H1 (cell line): ENCODE measurements around the gene ZNF70. TPM values are rescaled to one million over a fixed set of nuclear protein-coding genes. Genes with fewer than 3 reads are reported as not detected.

Experiments
- CTCF ChIA-PET: fragments of 300-600 bp; sonication (Branson Sonifier 250); formaldehyde crosslinking; loops from one replicate; lab custom pipeline; 2021; ENCODE audit not compliant: partially characterized antibody; lab: Charles Lee
- POLR2A ChIA-PET: fragments of 300-600 bp; sonication (Branson Sonifier 250); formaldehyde crosslinking; loops from one replicate; lab custom pipeline; 2021; ENCODE audit warnings: inconsistent platforms; ENCODE audit not compliant: partially characterized antibody; lab: Charles Lee
- DNase-seq, 2 experiments: peaks; one replicate each; pipeline versions ENCODE4 v3.0.0 to v3.0.0-alpha.2; 2010 to 2022; ENCODE audit warnings: low spot score in 2 of 2, low read depth in 1 of 2, mixed read lengths in 1 of 2
- FAIRE-seq: peaks from 2 replicates; lab custom pipeline; 2011; peaks lifted over from hg19 to GRCh38; lab: Jason Lieb, UNC
- H2AFZ ChIP-seq: 2 replicates; pipeline ENCODE4 v1.8.1; 2012; ENCODE audit warnings: low read length, inconsistent platforms
- H2AK5ac ChIP-seq: 2 replicates; pipeline ENCODE4 v1.6.1; 2013; ENCODE audit warnings: low read depth, low read length
- H2BK120ac ChIP-seq: replicated peaks from 2 replicates; pipeline ENCODE3; 2013; ENCODE audit warnings: low read depth, low read length, inconsistent platforms
- H2BK12ac ChIP-seq: 2 replicates; pipeline ENCODE4 v1.6.1; 2013; ENCODE audit warnings: low read depth, low read length
- H2BK15ac ChIP-seq: 2 replicates; pipeline ENCODE4 v1.6.1; 2013; ENCODE audit warnings: low read length
- H2BK20ac ChIP-seq: 2 replicates; pipeline ENCODE4 v1.6.1; 2013; ENCODE audit warnings: low read length
- H2BK5ac ChIP-seq: 2 replicates; pipeline ENCODE4 v1.6.1; 2013; ENCODE audit warnings: low read depth, low read length
- H3K14ac ChIP-seq: 2 replicates; pipeline ENCODE4 v1.6.1; 2013; ENCODE audit warnings: inconsistent platforms; ENCODE audit not compliant: insufficient read length
- H3K18ac ChIP-seq: 2 replicates; pipeline ENCODE4 v1.6.1; 2013; ENCODE audit warnings: low read length; ENCODE audit errors: extremely low read depth
- H3K23ac ChIP-seq: 2 replicates; pipeline ENCODE4 v1.6.1; 2013; ENCODE audit warnings: inconsistent platforms; ENCODE audit not compliant: insufficient read length
- H3K23me2 ChIP-seq: 2 replicates; pipeline ENCODE4 v1.6.1; 2013; ENCODE audit warnings: low read depth, low read length
- H3K27ac ChIP-seq: 2 replicates; pipeline ENCODE4 v1.6.1; 2011; ENCODE audit warnings: low read depth, low read length, inconsistent platforms
- H3K27me3 ChIP-seq, 4 experiments: replicated peaks in 1 of 4; 1 replicate in 1 of 4; 2 replicates in 3 of 4; pipeline versions ENCODE4 v1.6.1 to v1.8.1; 2011 to 2013; ENCODE audit warnings: low read length in 3 of 4, mild to moderate bottlenecking in 3 of 4, inconsistent platforms in 2 of 4, mixed read lengths in 2 of 4, moderate library complexity in 1 of 4; ENCODE audit not compliant: control insufficient read depth in 3 of 4, insufficient read depth in 3 of 4; ENCODE audit errors: extremely low read depth in 1 of 4
- H3K36me3 ChIP-seq, 4 experiments: 2 replicates each; pipeline versions ENCODE4 v1.6.1 to v1.8.1; 2011 to 2013; ENCODE audit warnings: mild to moderate bottlenecking in 4 of 4, low read length in 3 of 4, moderate library complexity in 2 of 4, control low read depth in 1 of 4, inconsistent platforms in 1 of 4; ENCODE audit not compliant: insufficient read depth in 4 of 4, control insufficient read depth in 2 of 4
- H3K4ac ChIP-seq: replicated peaks from 2 replicates; pipeline ENCODE3; 2013; ENCODE audit warnings: low read length, low read depth, mixed read lengths, inconsistent platforms; ENCODE audit not compliant: insufficient read length
- H3K4me1 ChIP-seq, 4 experiments: replicated peaks in 1 of 4; 1 replicate in 1 of 4; 2 replicates in 3 of 4; pipeline versions ENCODE4 v1.6.1 to v1.8.1; 2011 to 2013; ENCODE audit warnings: low read length in 3 of 4, inconsistent platforms in 2 of 4, mixed read lengths in 1 of 4; ENCODE audit not compliant: insufficient read depth in 4 of 4, control insufficient read depth in 3 of 4
- H3K4me2 ChIP-seq, 2 experiments: 2 replicates each; pipeline versions ENCODE4 v1.6.1 to v1.8.1; 2011 to 2013; ENCODE audit warnings: low read depth in 2 of 2, low read length in 2 of 2, control low read depth in 1 of 2, inconsistent platforms in 1 of 2, mild to moderate bottlenecking in 1 of 2; ENCODE audit not compliant: insufficient read depth in 1 of 2
- H3K4me3 ChIP-seq, 4 experiments: fragments of 200-600, 300-600 bp in 1 of 4; sonication (generic), shearing (Covaris generic), sonication (Bioruptor Twin) in 1 of 4; 2 replicates each; pipeline versions ENCODE4 v1.5.1 to v1.8.1; 2011 to 2016; ENCODE audit warnings: low read length in 4 of 4, low read depth in 3 of 4, control low read depth in 2 of 4, inconsistent platforms in 2 of 4, mild to moderate bottlenecking in 2 of 4, mixed read lengths in 1 of 4, moderate library complexity in 1 of 4; ENCODE audit not compliant: insufficient read depth in 2 of 4; ENCODE audit errors: extremely low read depth in 1 of 4
- H3K56ac ChIP-seq: replicated peaks from 2 replicates; pipeline ENCODE3; 2013; ENCODE audit warnings: low read depth, mild to moderate bottlenecking, mixed read lengths, low read length, inconsistent platforms; ENCODE audit not compliant: insufficient read length
- H3K79me1 ChIP-seq: 2 replicates; pipeline ENCODE4 v1.6.1; 2013; ENCODE audit warnings: low read depth, low read length, control low read depth
- H3K79me2 ChIP-seq, 2 experiments: 2 replicates each; pipeline versions ENCODE4 v1.6.1 to v1.8.1; 2012 to 2013; ENCODE audit warnings: low read length in 2 of 2, mild to moderate bottlenecking in 2 of 2, inconsistent platforms in 1 of 2; ENCODE audit not compliant: insufficient read depth in 2 of 2, control insufficient read depth in 1 of 2
- H3K9ac ChIP-seq, 4 experiments: replicated peaks in 1 of 4; 1 replicate in 1 of 4; 2 replicates in 3 of 4; pipeline versions ENCODE4 v1.6.1 to v1.8.1; 2011 to 2013; ENCODE audit warnings: low read depth in 3 of 4, low read length in 3 of 4, control low read depth in 2 of 4, mild to moderate bottlenecking in 2 of 4, moderate library complexity in 2 of 4, inconsistent platforms in 1 of 4; ENCODE audit errors: extremely low read depth in 1 of 4
- H3K9me3 ChIP-seq, 2 experiments: 2 replicates each; pipeline versions ENCODE4 v1.6.1 to v1.8.1; 2012 to 2013; ENCODE audit warnings: mild to moderate bottlenecking in 2 of 2, moderate library complexity in 2 of 2, control low read depth in 1 of 2, inconsistent platforms in 1 of 2, low read depth in 1 of 2, low read length in 1 of 2, mixed read lengths in 1 of 2; ENCODE audit not compliant: insufficient read depth in 2 of 2
- H4K20me1 ChIP-seq, 2 experiments: replicated peaks in 1 of 2; 2 replicates each; pipeline versions ENCODE3 to v1.8.1; 2011 to 2013; ENCODE audit warnings: inconsistent platforms in 2 of 2, low read length in 2 of 2, mild to moderate bottlenecking in 1 of 2; ENCODE audit not compliant: insufficient read depth in 2 of 2, control insufficient read depth in 1 of 2
- H4K5ac ChIP-seq: 2 replicates; pipeline ENCODE4 v1.6.1; 2013; ENCODE audit warnings: low read length, low read depth, mixed read lengths, inconsistent platforms; ENCODE audit not compliant: insufficient read length
- H4K8ac ChIP-seq: 2 replicates; pipeline ENCODE4 v1.8.0; 2013; ENCODE audit warnings: mild to moderate bottlenecking, moderate library complexity, low read length, inconsistent platforms; ENCODE audit not compliant: insufficient read depth; ENCODE audit errors: extremely low read depth
- H4K91ac ChIP-seq: replicated peaks from 2 replicates; pipeline ENCODE3; 2013; ENCODE audit warnings: low read length, mixed read lengths, inconsistent platforms; ENCODE audit not compliant: insufficient read length
- KDM1A ChIP-seq: fragments of 200-600, 300-600 bp; sonication (generic); IDR thresholded peaks from 2 replicates; pipeline ENCODE4 v1.7.1; 2016; ENCODE audit warnings: mild to moderate bottlenecking, low read length, borderline replicate concordance
- POLR2A ChIP-seq, 2 experiments: IDR thresholded peaks; 1 replicate in 1 of 2; 2 replicates in 1 of 2; pipeline ENCODE4 v1.6.1; 2011; ENCODE audit warnings: low read depth in 2 of 2, low read length in 2 of 2, mild to moderate bottlenecking in 2 of 2; ENCODE audit errors: control extremely low read depth in 1 of 2
- RAD21 ChIP-seq, 2 experiments: IDR thresholded peaks in 1 of 2; conservative IDR thresholded peaks in 1 of 2; 2 replicates each; pipeline ENCODE4 v1.6.1; 2011; ENCODE audit warnings: low read depth in 2 of 2, low read length in 2 of 2, improper control_type of control experiment in 1 of 2, inconsistent platforms in 1 of 2, mild to moderate bottlenecking in 1 of 2, moderate library complexity in 1 of 2
- RBBP5 ChIP-seq: IDR thresholded peaks from 2 replicates; pipeline ENCODE4 v1.7.1; 2012; ENCODE audit warnings: low read depth, mild to moderate bottlenecking, inconsistent platforms, low read length, moderate library complexity, borderline replicate concordance
- WGBS, 2 experiments: shearing (Covaris generic) in 1 of 2; methylation state at CpG; one replicate each; pipeline versions ENCODE4 v1.1.6 to v1.1.7; 2013 to 2015; ENCODE audit warnings: low lambda C conversion rate in 2 of 2, mixed read lengths in 2 of 2, inconsistent platforms in 1 of 2, low coverage in 1 of 2, missing lambda C conversion rate in 1 of 2; ENCODE audit not compliant: insufficient replicate concordance in 2 of 2, insufficient coverage in 1 of 2, insufficient read length in 1 of 2; ENCODE audit errors: extremely low coverage in 1 of 2, missing lambda C conversion rate in 1 of 2; 5-methylcytosine and 5-hydroxymethylcytosine counted together
- polyA plus RNA-seq, 7 experiments: library from polyadenylated mRNA; depleted of rRNA in 3 of 7; stranded (reverse) in 5 of 7; unstranded in 2 of 7; fragments of >200 nt in 5 of 7; fragments of 200-250 nt in 2 of 7; gene quantifications; 1 replicate in 5 of 7; 2 replicates in 1 of 7; 4 replicates in 1 of 7; pipeline versions ENCODE4 v1.2.1 to v1.2.3, GENCODE V29; 2011 to 2013; ENCODE audit warnings: missing spikeins in 2 of 7, mixed read lengths in 2 of 7
- total RNA-seq: library from RNA; stranded (reverse); fragmentation: NEBNext Ultra II Directional; extraction: Animal tissue kit (Norgen Biotek cat#: 25700); gene quantifications from 2 replicates; pipeline ENCODE4 v1.2.1, GENCODE V29; 2021
- TF ChIP-seq, protein P1 (sequence below), 3 experiments: IDR thresholded peaks; 1 replicate in 2 of 3; 2 replicates in 1 of 3; pipeline versions ENCODE4 v1.5.1 to v1.6.1; 2011; ENCODE audit warnings: low read length in 3 of 3, mild to moderate bottlenecking in 3 of 3, inconsistent platforms in 2 of 3, low read depth in 1 of 3, moderate library complexity in 1 of 3; ENCODE audit not compliant: insufficient read depth in 1 of 3; ENCODE audit errors: control extremely low read depth in 1 of 3

Gene ZNF70
- total and polyA plus RNA-seq, 2 of the 8 experiments (the other 6 are each of a cell fraction or from before 2014, with no cell fraction given): 1.1 to 2.6 TPM

DNA sequence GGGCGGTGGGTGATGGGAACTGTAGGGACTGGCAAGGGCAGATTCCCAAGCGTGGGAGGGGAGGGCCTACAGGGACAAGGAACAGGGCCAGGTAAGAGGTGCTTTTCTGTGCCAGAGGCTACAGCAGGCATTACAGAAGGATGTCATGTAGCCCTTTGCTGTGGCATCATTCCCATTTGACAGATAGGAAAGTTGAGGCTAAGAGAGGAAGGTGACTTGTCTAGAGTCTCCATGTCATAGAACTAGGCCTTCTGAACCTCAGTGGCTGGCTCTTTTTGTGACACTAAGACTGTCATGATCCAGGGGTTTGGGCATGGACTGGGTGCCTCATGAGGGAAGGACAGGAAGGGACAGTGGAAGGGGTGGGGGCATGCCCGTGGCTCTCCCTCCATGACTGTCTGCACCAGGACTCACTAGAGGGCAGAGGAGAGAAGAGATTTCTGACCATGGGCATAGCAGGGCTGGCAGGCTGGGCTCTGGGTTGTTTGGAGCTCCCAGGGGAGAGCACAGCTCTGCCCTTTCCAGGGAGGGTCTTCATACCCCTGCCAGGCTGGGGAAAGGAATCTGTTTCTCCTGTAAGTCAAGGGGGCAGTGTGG, 25.0 kb upstream of the ZNF70 start:
- Histone ChIP-seq H2AK5ac (0 out of 2 replicates have a peak overlapping the region, but pooled peaks have one; percentile 24), H3K4ac (no peak overlapping the region), H3K23ac (no peak overlapping the region), H3K56ac (no peak overlapping the region), H2BK12ac (no peak overlapping the region), H3K4me3 (no peak overlapping the region), H3K4me2 (no peak overlapping the region), H2AFZ (no peak overlapping the region), H2BK20ac (no peak overlapping the region), H3K9me3 (no peaks in the 10 kb centered on the region), H4K91ac (no peak overlapping the region), H3K4me1 (peaks cover 0 to 14% (median 5%) of the 10 kb centered on the region in 4 experiments; a peak in 3 of 7 replicates), H3K23me2 (peaks cover 11% of the 10 kb centered on the region; the same call in 1 of the 2 replicates), H3K27ac (no peak overlapping the region), H2BK120ac (no peak overlapping the region), H4K20me1 (peaks cover 2 to 4% of the 10 kb centered on the region in 2 experiments), H3K79me2 (no peaks in the 10 kb centered on the region), H4K5ac (no peak overlapping the region), H3K18ac (no peak overlapping the region), H3K79me1 (no peaks in the 10 kb centered on the region), H4K8ac (no peak overlapping the region), H3K14ac (no peak overlapping the region), H3K36me3 (no peaks in the 10 kb centered on the region), H3K27me3 (peaks cover 0 to 20% (median 14%) of the 10 kb centered on the region in 4 experiments; a peak in 5 of 7 replicates), H2BK5ac (no peak overlapping the region), H2BK15ac (no peak overlapping the region), H3K9ac (no peak overlapping the region)
- TF ChIP-seq, protein P1, sequence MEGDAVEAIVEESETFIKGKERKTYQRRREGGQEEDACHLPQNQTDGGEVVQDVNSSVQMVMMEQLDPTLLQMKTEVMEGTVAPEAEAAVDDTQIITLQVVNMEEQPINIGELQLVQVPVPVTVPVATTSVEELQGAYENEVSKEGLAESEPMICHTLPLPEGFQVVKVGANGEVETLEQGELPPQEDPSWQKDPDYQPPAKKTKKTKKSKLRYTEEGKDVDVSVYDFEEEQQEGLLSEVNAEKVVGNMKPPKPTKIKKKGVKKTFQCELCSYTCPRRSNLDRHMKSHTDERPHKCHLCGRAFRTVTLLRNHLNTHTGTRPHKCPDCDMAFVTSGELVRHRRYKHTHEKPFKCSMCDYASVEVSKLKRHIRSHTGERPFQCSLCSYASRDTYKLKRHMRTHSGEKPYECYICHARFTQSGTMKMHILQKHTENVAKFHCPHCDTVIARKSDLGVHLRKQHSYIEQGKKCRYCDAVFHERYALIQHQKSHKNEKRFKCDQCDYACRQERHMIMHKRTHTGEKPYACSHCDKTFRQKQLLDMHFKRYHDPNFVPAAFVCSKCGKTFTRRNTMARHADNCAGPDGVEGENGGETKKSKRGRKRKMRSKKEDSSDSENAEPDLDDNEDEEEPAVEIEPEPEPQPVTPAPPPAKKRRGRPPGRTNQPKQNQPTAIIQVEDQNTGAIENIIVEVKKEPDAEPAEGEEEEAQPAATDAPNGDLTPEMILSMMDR (IDR thresholded peaks at IDR 0.05; ENCODE audit: control extremely low read depth in 1 of 3, insufficient read depth in 1 of 3, low read depth in 1 of 3, low read length in 3 of 3): peak in 1 of 3 experiments; percentile 8; a peak in 1 of 4 replicates
- TF ChIP-seq RAD21 (IDR thresholded peaks at IDR 0.05 in 1 of 2, conservative IDR thresholded peaks at IDR 0.05 in 1 of 2; ENCODE audit: low read depth in 2 of 2, low read length in 2 of 2) (0 out of 4 replicates have a peak, but pooled peaks of 1 of the 2 experiments have one; percentile 5), KDM1A (peak; percentile 64; the same call in 1 of the 2 replicates), RBBP5 (no peak), POLR2A (IDR thresholded peaks at IDR 0.05; ENCODE audit: control extremely low read depth in 1 of 2, low read depth in 2 of 2, low read length in 2 of 2) (no peak)
- DNase-seq (no peak), FAIRE-seq (no peak)
- 80% methylated on average over 3 of the region's 3 CpGs; no CpG with 5 or more reads in 1 of the 2 experiments for WGBS, 2 experiments
- ChIA-PET CTCF (interaction anchor here (0.6 to 5.8 kb wide), 5 partner anchors 12 to 117 kb away, joined by 3 to 42 read pairs (median 8); partner anchors contain the start of gene SMARCB1), POLR2A (interaction anchor here (1.3 to 5.7 kb wide), 5 partner anchors 10 to 73 kb away, joined by 3 to 45 read pairs (median 4); partner anchors contain the start of gene SMARCB1)
